ENCODE data around the gene NFIL3.
"Not testable (repeated sequence)": the region's sequence is repeated elsewhere in the genome, so short reads cannot be mapped to it uniquely, and the experiment has no call there.

NFIL3 gene

DNA sequence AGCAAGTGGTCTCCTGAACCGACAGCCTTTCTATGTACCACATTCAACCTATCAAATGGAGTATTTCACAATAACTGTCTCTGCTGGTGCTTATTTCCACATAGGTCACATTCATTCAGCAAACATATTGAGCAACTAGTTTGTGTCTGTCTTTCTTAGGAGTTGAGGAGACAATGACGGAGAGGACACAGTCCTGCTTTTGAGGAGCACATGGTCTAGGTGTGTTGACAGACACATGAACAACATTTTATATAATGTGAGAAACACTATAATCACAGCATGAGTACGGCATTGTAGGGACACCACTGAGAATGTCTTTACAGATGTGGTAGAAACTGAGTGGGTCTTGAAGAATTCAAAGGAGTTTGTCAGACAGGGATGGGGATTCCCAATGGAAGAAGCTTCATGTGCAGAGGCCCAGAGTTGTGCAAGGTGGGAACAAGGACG is 28.5 kb downstream of the NFIL3 start:
- no peak for DNase-seq (ENCODE audit: low spot score)

DNA sequence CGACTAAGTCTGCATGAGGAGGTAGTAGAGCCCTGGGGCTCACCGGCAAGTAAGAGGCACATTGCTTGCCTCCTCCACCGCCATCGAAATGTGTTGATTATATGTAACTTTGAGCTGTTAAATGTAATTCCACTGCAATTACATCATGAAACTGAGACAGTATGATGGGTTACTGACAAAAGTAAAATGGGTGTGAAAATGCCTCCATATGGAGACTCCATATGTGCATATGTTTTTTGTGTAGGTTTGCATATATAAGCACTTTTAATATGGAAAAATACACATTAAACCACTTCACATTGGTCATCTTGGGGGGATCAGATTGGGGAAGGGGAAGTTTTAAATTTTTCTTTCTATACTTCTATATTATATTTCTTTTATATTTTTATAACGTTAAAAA is 29.8 kb downstream of the NFIL3 start:
- DNase-seq (ENCODE audit: low spot score): no peak

DNA sequence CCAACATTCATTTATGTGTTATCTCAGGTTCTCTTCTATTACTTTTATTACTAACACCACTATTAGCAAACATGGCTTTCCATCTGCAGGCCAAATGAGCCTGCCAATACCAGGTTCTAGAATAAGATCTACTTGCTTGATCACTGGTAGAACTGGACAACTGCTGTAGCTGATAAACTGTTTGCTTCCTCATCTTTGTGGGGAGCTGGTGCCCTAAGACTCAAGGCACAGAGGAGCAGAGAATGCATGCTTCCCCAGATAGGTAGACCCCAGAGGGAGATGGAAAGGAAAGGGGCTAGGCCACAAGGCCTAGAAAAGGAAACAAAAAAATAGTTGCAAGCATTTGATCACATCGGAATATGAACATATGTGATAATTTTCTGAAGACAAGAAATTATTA is 31.2 kb downstream of the NFIL3 start:
- no peak for DNase-seq (ENCODE audit: low spot score)

DNA sequence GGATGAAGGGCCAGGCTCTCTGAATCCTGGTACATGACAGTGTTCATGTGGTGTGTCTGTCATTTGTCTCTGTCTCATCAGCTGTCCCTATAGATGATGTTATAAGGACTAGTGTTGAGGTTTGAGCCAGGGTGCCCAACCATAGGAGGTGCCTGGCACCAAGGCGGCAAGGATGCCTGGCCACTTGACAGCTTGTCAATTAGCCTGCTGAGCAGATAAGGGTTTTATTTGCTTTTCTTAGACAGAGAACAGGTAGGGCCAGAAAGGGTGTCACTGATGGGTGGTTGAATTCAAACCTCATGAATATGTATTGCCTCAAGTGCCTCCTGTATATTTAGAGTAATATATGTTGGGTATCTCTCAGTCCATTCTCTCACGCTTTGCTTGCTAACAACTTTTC is 31.8 kb downstream of the NFIL3 start:
- no peak for DNase-seq (ENCODE audit: low spot score)

DNA sequence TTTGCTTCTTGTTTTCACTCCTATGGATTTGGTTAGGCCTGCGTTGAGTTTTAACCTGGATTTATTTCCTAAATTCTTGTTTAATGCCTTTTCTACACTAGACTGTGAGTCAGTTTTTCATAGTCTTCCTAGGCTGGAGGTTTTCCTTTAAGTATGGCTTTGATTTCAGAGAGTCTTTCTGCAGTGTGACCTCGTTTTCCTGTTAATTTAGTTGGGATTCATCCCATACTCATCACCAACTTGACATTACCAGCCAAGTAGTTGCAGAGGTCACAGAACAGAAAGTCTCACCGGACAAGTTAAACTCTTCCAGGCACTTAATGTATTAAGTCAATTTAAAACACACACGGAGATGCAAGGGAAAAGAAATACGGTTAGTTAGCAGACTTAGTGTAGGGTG is 32.2 kb downstream of the NFIL3 start:
- DNase-seq (ENCODE audit: low spot score): no peak

DNA sequence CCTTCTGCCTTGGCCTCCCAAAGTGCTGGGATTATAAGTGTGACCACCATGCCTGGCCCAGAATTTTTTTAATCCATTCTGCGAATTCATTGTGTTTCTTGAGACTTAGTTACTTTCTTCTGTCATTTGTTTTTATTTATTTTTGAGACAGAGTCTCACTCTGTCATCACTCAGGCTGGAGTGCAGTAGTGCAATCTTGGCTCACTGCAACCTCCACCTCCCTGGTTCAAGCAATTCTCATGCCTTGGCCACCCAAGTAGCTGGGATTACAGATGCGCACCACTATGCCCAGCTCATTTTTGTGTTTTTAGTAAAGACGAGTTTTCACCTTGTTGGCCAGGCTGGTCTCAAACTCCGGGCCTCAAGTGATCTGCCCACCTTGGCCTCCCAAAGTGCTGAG is 33.9 kb downstream of the NFIL3 start:
- not testable (repeated sequence) for DNase-seq (ENCODE audit: low spot score)

DNA sequence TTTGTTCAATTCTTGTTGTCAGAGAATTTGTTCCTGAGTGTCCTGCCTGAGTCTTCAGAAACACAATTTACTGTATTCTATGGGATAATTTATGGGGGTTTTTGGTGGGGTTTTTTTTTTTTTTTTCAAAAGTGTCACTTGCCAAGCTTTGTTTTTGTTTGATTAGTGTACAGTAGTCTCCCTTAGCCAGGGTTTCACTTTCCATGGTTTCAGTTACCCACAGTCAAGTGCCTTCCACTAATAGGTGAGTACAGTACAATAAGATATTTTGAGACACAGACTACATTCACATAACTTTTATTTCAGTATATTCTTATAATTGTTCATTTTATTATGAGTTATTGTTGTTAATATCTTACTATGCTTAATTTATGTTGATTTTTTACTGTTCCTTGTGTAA is 36.9 kb downstream of the NFIL3 start:
- no peak for DNase-seq (ENCODE audit: low spot score)

DNA sequence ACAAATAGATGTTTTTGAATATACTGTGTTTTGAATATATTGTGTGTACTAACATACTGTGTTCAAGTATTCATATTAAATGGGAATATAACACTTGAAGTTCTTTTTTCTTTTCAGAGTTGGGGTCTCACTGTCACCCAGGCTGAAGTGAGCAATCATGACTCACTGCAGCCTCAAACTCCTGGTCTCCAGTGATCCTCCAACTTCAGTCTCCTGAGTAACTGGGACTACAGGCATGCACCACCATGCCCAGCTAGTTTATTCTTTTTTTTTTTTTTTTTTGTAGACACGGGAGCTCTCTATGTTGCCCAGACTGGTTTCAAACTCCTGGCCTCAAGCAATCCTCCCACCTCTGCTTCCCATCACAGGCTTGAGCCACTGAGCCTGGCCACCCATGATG is 38.7 kb downstream of the NFIL3 start:
- DNase-seq (ENCODE audit: low spot score): no peak

DNA sequence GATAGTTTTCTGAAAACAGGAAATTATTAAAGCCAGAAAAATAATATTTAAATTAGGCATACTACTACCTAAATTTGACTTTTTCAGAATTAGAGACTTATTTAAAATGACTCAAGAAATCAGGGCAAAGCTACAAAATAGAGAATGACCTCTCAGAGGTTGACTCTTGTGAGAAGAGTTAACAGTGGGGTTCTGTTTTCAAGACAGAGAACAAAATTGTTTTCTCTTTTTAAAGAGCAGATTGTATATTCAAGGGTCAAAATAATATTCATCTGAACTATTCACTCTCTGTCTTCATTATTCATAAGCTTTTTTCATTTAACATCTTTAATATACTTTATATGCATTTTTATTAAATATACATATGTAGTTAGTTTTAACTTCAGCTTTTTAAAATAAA is 40.1 kb downstream of the NFIL3 start:
- no peak for DNase-seq (ENCODE audit: low spot score)

DNA sequence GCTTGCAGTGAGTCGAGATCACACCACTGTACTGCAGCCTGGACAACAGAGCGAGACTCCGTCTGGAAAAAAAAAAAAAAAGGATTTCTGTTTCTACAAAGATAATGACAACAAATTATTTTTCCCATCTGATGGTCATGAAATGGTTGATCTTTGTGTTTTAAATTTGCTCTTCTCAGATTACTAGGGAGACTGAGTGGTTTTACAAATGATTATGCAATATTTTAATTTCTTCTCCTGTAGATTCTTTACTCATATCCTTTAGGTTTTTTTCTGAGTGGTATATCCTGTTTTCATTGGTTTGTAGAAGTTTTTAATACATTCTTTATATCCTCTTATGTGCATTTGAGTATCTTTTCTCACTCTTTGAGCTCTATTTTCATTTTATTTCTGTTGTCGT is 41.3 kb downstream of the NFIL3 start:
- no peak for DNase-seq (ENCODE audit: low spot score)

DNA sequence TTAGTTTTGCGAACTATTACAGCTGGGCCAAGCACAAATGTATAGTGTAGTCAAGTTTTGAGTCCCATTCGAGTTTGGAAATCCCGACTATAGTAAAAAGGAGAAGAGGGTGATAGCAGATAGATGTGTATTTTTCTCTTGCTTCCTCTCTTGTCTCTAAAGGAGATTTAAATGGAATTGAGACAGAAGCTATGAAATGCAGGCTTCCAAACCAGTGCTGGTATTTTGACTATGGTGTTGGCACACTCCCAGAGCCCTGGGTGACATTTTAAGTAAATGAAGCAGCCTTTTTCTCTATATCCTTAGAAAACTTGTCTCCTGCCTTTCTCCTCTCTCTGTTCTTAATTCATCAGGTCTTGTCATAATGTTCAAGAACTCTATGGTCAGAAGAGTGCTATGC is 44.2 kb downstream of the NFIL3 start:
- DNase-seq (ENCODE audit: low spot score): no peak

DNA sequence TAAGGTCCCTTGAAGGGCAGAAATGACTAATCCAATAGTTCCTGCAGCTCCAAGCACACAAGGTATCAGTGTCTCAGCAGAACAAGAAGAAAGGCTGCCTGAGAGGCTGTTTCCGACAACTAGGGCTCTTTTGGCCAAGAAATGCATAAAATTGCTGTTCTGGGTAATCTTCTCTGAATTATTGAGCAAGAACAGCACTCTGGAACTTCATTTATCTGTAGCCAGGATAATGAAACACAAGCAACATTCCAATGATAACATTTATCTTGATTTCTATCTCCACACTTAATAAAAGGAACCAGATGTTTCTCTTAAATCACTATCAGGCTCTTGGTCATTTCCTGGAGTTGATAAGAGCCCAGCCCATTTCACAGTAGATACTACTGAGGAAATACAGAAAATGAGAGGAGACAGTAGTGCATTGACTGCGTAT is 44.9 kb downstream of the NFIL3 start:
- no peak for DNase-seq (ENCODE audit: low spot score)

DNA sequence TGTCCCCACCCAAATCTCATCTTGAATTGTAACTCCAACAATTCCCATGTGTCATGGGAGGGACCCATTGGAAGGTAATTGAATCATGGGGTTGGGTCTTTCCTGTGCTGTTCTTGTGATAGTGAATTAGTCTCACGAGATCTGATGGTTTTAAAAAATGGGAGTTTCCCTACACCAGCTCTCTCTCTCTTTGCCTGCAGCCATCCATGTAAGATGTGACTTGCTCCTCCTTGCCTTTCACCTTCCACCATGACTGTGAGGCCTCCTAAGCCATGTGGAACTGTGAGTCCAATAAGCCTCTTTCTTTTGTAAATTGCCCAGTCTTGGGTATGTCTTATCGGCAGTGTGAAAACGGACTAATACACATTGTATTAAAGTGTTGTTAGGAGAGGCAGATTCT is 45.6 kb downstream of the NFIL3 start:
- not testable (repeated sequence) for DNase-seq (ENCODE audit: low spot score)

DNA sequence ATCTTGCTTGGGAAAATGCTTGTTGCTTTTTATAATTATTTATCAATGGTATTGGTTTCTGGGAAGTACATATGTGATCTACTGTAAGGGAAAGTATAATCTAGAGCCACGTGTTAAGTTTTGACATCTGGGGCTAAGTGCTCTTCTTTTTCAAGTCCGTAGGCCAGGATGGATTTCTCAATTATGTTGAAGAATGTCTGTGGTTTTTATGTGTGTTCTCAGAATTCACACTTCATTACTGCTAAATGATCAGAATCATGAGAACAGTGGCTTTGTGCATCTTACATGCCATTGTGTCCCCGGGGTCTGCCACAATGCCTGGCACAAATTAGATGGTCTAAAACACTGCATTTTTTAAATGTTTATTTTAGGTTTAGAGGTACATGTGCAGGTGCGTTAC is 47.4 kb downstream of the NFIL3 start:
- DNase-seq (ENCODE audit: low spot score): no peak

DNA sequence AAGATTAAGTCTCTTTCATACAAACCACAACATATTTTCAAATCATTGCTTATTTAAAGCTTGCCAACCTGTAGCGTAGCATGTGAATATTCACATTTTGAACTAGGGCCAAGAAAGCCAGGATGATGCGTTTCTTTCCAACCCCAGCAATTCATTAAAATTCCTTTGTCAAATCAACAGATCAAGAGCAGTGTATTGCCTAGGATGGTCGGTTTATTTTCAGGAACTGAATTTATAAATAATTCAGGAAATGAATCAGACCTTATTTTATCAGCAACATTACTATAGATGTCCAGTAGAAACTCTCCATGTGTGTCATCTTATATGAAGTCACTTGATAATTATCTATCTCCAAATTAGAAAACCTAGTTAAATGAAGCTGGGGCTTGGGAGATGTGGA is 48.7 kb downstream of the NFIL3 start:
- peak; percentile 51 for DNase-seq (ENCODE audit: low spot score)

DNA sequence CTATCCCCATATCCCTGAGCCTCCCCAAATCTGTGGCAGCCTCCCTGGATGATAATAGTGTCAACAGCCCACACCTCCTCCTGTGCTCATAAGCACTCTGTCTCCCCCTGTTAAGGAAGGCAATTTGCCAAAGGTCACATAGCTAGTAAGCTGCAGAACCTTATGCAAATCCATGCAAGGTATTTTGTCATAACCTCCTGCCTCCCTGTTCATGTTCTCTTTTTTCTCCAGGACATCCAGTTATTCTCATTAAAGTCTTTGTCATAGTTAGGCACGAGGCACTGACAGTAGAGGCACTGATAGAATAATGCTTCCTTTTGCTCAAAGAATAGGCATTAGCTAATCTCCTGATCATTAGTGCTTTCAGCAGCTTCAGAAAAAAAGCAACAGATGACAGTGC is 51.7 kb downstream of the NFIL3 start:
- DNase-seq (ENCODE audit: low spot score): no peak

DNA sequence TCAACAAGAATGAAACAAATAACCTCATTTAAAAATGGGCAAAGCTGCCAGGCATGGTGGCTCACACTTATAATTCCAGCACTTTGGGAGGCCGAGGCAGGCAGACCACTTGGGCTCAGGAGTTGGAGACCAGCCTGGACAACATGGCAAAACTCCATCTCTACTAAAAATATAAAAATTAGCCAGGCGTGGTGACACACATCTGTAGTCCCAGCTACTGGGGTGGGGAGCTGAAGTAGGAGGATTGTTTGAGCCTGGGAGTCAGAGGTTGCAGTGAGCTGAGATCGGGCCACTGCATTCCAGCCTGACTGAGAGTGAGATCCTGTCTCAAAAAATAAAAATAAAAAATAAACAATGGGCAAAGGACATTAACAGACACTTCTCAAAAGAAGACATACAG is 53.6 kb downstream of the NFIL3 start:
- DNase-seq (ENCODE audit: low spot score): not testable (repeated sequence)

DNA sequence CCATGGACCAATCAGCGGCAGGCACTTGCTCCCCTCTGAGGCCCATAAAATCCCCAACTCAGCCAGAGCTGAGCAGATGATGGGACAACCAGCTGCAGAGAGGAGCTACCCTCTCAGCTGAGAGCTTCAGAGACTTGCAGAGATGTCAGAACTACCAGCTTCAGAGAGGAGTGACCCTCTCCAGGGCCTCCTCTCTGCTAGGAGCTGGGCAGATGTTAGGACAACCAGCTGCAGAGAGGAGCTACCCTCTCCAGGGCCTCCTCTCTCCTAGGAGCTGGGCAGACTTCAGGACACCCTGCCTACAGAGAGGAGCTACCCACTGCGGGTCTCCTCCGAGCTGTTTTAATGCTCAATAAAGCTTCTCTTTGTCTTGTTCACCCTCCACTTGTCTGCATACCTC is 58.9 kb downstream of the NFIL3 start:
- DNase-seq (ENCODE audit: low spot score): no peak

DNA sequence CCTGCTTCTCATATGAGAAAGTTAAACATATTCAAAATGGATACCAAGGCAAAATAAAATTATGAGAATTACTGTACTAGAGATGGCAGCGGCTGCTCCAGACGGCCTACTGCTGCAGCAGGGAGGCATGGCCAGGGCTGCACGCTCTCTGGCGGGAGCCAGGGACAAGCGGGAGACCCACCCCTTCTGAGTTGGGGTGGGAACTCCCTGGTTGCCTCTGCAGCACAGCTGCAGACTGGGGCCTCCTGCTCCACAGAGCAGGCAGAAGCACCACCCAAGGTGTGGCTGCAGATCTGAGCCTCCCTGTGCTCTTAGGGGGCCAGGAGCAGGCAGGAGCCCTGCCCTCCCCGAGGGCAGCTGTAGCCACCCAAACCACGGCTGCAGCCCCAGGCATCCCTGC is 59.6 kb downstream of the NFIL3 start:
- DNase-seq (ENCODE audit: low spot score): no peak

DNA sequence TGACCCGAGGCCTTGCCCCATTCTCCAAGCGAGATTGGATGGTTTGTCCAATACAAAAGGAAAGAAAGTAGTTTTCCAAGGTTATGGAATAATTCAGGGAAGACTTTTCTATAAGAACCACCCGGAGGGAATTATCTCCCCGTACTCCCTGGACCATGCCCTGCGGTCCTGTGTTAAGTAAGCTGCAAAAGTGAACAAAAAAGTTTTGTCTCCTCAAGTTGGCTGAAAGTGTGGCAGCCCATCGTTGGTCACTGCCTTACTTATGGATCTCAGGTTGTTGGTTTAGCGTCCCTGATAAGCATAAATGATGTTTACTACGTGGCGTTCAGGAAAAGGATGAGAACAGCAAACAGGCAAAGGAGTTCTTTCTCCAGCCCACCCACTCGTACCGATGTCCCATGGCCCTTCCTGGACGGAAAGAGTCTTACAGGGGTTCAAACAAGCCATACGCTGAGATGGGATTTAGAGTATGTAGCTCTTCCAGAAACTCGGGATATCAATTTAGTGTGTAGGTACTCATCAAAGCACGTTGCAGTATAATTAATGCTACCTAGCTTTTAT is 61.5 kb downstream of the NFIL3 start:
- DNase-seq (ENCODE audit: low spot score): no peak

DNA sequence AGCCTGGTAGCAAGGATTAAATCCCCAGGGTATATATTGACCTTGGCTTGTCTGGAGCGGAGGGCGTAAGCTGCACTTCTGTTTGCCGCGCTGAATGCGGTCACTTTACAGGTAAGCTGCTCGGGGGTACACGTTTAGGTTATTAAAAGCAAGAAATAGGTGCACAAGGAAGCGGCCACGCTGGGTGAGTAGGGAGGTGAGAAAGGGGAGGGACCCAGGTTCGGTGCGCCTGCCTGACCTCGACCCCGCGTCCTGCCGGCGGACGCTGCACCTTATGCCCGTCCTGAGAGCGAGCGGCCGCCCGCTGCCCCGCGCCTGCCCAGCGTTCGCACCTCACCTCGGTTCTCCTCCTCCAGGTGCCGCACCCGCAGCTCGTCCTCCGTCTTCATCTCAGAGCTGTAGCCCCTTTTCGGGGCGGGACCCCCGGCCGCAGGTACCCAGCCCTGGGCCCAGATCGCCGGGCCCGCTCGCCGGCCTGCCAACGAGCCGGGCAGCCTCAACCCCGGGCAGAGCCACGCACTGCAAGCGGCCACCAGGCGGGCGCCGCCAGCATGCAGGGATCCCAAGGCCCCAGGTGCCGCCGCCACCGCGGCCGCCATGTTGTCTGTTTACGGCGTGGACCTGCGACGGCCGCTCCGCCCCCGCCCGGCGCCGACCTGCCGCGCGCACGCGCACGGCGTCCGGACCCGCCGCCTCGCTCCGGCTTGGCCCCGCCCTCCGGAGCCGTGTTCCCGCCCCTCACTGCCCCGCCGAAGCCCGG is 62.2 kb downstream of the NFIL3 start, which contains the start of gene AUH:
Gene AUH, minus strand, starts transcription at position 628 of the 760 bp plus-strand sequence. Its CDS starts 29 bp downstream, at position 599.
- peak; percentile 87 for DNase-seq (ENCODE audit: low spot score)

DNA sequence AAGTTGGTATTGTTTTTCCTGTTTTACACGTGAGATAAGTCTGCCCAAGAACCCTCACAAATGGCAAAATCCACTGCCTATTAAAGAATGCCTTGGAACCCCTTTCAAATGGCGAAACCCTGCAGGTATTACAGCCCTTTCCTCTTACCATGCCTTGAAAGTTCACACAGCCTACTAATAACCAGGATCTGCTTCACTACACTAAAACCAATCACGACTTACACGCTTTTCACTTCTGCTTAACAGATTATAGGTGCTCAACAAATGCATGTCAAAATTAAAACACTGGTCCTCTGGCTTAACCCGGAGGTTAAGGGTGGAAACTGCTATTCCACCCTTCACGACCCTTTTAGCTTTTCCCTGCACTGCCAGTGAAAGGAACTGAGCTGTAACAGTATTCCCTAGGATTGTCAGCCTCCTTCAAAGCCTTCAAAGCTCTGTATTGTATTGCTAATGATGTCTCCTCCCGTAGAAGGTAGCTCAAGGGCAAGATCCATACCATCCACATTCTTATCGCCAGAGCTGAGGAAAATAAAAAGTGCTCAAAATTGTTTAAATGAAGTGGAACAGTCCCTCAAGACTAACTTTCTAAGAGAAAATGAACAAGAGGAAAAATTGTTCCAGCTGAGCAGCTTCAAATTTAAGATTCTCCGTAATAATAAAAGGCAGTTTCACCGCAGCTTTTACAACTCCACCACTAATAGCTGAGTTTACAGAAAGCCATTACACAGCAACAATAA is 62.9 kb downstream of the NFIL3 start:
- DNase-seq (ENCODE audit: low spot score): peak; percentile 4

Measured in kidney tubule cell (primary cell).